Measurements from ENCODE around the gene RCCD1.
"Not testable (repeated sequence)": the region's sequence is repeated elsewhere in the genome, so short reads cannot be mapped to it uniquely, and the experiment has no call there.

RCCD1 gene

DNA sequence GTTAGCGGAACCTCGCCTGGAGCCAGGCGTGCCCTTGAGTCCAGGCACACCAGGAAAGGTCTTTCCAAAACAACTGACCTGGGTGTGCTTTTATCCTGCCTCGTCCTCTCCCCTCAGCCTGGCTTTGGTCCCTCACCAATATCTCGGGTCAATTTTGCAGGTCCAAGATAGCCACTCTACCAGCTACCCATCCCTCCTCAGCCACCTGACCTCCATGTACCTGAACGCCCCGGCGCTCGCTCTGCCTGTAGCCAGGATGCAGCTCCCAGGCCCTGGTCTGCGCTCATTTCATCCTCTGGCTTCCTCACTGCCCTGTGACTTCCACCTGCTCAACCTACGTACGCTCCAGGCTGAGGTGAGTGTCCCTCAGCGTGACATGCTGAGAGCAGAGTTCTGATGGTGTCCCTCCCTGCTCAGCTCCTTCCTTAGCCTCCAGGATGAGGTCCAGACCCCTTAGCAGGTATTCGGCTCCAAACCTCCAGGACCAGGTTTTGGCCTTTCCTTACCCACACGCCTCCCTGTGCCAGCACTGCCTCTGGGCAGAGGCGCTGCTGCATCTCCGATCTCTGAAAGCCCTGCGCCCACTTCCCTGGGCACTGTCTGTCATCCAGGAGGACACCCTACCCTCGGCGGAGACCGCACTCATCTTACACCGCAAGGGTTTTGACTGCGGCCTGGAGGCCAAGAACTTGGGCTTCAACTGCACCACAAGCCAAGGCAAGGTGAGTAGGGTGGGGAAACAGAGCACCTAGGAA is 36.5 kb upstream of the RCCD1 start:
- no peak for DNase-seq (ENCODE audit: low read depth in 2 of 2)

DNA sequence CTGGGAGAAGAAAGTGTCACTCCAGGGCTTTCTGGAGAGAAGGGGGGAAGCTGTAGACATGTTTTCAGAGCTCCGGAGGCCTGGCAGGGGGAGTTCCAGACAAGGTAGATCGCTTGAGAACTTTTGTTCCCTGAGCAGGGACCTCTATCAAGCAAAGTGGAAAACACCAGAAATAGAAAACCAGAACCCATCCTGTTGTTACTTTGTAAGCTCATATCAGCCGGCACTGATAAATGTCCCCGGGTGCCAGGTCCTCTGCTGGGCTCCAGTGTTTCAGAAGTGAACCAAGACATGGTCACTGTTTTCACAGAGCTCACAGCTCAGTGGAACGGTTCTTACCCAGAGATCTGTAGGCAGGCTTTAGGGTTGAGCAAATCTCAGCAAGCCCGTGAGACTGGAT is 35.8 kb upstream of the RCCD1 start:
- no peak for DNase-seq (ENCODE audit: low read depth in 2 of 2)

DNA sequence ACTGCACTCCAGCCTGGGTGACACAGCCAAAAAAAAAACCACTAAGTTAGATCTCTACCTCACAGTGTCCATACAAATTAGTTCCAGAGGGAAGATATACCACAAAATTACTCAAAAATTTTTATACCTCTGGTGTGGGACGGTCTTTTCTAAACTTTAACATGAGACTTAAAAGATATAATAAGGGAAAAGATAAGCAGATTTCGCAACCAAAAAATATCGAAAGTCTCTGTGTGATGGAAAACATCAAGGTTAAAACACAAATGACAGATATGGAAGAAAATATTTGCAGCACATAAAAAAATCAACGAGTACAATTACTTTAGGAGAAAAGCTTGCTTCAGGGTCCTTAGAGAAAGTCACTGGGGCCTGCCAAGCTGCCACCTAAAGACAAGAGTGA is 32.8 kb upstream of the RCCD1 start:
- DNase-seq (ENCODE audit: low read depth in 2 of 2) = no peak

DNA sequence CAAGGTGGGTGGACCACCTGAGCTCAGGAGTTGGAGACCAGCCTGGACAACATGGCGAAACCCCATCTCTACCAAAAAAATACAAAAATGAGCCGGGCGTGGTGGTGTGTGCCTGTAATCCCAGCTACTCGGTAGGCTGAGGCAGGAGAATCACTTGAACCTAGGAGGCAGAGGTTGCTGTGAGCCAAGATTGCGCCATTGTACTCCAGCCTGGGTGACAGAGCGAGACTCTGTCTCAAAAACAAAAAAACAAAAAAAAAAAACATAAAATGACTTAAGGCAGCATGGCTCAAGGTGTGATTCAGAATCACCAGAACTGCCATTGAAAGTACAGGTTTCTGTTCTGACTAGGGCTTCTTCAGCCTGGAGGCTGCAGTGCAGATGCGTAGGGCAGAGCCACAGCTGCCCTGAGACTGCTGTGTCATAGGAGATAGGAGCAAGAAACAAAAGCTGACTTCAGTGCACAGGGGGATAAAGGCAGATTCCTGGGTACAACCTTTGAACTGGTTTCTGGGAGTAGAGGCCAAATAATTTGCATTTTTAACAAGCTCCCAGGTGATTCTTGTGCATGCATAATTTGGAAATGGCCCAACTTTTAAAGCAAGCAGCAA is 31.9 kb upstream of the RCCD1 start:
- peak in 1 of 2 donors; percentile 37 for DNase-seq (ENCODE audit: low read depth in 2 of 2)

DNA sequence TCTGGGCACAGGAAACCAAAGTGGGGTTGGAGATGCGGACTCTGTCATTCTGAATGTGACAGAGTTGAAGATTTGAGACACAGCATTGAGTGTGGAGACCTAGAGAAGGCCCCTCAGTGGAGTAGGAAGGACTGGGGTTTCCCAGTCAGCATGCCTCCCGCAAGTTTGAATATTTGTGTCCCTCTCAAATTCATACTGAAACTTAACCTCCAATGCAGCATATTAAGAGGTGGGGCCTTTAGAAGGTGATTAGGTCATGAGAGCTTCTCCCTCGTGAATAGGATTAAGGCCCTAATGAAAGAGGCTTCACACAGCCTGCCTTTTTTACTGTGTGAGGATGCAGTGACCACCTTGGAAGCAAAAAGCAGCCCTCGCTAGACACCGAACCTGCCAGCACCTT is 30.3 kb upstream of the RCCD1 start:
- no peak for DNase-seq (ENCODE audit: low read depth in 2 of 2)

DNA sequence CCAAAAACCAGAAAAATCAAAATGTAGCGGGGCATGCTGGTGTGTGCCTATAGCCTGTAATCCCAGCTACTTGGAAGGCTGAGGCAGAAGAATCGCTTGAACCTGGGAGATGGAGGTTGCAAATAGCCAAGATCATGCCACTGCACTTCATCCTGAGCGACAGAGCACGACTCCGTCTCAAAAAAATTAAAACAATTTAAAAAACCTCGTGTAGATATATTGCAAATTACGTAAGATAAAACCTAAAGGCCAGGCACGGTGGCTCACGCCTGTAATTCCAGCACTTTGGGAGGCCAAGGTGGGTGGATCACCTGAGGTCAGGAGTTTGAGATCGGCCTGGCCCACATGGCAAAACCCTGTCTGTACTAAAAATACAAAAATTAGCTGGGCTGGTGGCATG is 27.9 kb upstream of the RCCD1 start:
- DNase-seq (ENCODE audit: low read depth in 2 of 2) = not testable (repeated sequence)

DNA sequence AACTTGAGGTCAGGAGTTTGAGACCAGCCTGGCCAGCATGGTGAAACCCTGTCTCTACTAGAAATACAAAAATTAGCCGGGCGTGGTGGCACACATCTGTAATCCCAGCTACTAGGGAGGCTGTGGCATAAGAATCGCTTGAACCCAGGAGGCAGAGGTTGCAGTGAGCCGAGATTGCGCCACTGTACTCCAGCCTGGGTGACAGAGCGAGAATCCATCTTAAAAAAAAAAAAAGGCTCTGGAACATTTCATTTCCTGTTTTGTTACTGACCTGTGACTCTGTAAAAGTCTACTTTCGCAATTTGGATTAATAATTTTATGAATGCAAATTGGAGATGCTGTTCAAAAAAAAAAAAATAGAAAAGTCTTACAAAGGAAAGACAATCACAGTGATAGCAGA is 26.6 kb upstream of the RCCD1 start:
- DNase-seq (ENCODE audit: low read depth in 2 of 2) = not testable (repeated sequence)

DNA sequence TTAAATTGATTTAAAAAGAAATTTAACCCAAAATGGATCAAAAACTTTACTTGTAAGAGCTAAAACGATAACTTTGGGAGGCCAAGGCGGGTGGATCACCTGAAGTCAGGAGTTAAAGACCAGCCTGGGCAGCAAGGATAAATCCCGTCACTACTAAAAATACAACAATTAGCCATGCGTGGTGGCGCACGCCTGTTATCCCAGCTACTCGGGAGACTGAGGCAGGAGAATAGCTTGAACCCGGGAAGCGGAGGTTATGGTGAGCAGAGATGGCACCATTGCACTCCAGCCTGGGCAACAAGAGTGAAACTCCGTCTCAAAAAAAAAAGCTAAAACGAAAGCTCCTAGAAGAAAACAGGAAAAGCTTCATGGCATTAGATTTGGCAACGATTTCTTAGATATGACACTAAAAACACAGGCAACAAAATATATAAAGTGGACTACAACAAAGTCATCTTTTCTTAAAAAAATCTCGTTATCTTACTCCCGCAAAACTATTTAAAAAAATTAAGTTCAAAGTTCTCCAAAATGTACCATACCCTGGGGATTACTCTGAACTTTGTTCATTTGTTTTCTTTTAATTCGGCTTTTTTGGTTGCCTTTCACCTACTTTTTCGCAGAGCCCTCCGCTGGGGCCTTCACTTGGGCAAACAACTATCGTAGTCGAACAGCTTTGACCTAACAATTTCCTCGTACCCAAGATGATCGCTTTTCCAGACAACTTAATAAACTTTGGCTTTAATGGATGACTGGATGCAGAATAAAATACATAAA is 25.3 kb upstream of the RCCD1 start:
- no peak for DNase-seq (ENCODE audit: low read depth in 2 of 2)

DNA sequence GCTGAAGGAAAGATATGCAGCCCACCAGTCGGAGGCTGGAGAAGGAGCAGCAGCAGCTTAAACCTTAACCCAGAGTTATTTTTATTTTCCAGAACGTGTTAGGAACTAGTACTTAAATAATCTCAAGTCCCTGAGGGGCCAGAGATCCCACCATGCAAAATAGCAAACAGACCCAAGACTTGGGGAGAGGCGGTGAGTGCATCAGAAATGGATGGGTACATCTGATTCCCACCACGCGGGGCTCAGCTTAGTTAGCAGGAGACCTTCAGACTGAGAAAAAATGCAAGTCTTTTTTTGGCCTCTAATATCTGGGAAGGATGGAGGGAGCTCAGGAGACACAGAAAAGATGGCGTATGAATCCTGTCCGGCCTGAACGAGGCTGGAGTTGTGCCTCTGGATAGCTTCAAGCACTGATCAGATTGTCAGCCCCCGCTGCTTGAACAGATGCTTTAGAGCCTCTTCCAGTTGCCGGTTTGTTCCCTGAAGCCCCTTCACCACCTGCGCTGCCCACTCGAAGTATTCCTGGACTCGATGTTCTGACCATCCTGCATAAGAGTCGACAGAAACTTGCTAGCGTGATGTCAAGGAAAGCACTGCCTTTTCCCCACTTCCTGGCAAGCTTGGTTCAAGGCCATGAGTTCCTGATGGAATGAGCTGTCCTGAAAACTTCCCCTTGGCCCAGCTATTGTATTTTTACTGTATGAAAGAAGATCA is 23.7 kb upstream of the RCCD1 start:
- DNase-seq (ENCODE audit: low read depth in 2 of 2) = no peak

DNA sequence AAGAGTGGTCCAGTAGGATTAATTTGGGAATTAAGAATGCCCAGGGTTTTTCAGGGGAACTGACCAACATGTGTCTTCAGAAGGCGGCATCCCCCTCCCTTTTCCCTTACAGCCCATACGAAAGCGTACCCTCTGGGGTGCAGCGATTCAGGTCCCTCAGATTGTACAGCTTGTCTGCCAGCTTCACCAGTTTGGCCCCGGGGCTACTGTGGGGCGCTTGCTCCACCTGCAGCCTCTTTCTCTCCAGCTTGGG is 23.2 kb upstream of the RCCD1 start:
- no peak for DNase-seq (ENCODE audit: low read depth in 2 of 2)

DNA sequence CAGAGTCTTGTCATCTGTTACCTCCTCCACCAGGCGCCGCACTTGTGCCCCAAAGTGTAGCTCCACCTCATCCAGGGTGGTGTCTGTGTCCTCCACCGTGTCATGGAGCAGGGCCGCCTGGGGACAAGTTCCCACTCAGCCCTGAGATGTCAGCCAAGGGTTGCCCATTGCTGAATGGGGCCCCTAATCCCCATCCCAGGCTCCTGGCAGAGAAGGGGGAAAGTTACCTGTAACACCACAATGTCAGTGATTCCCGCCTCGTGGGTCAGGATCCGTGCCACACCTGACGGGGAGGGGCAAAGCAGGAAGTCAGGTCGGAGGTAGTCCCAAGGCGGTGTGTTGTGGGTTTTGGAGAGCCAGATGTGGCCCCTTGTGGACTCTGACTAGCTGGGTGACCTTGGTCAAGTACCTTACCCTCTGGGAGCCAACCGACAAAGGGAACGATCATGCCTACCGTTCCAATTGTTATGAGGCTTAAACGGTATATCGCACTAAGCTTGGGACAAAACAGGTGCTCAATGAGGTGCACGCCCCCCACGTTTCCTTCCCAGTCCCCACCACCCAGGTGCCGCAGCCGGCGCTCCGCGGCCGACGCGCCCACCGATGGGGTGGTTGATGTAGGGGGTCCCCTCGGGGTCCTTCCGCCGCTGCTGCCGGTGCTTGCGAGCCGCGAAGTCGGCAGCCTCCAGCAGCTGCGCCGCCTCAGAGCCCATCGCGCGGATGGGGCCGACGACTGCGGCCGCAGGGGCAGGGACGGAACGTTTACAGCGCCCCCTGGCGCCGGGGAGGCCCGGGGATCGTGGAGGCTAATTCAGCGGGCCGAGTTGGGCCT is 22.6 kb upstream of the RCCD1 start, which contains the start of gene HDDC3:
HDDC3 (minus strand) TSS at position 722 of the 832 bp plus-strand sequence; CDS start at position 713, 9 bp downstream.
- peak; percentile 82 to 85 for DNase-seq (ENCODE audit: low read depth in 2 of 2)

DNA sequence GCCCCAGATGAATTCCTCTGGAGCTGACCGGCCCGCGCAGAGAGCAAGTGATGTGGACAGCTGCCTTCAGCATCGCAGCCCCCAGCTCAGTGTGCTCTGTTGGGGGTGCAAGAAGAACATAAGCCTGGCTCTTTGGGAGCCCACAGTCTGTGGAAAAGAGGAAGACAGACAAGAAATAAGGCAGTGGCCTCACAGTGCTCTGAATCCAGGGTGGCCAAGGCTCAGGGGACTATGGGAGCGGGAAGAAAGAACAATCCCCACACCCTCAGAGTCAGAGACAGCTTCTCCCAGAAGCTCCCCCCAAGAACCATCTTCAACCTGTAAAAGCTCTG is 22.1 kb upstream of the RCCD1 start:
- no peak for DNase-seq (ENCODE audit: low read depth in 2 of 2)

DNA sequence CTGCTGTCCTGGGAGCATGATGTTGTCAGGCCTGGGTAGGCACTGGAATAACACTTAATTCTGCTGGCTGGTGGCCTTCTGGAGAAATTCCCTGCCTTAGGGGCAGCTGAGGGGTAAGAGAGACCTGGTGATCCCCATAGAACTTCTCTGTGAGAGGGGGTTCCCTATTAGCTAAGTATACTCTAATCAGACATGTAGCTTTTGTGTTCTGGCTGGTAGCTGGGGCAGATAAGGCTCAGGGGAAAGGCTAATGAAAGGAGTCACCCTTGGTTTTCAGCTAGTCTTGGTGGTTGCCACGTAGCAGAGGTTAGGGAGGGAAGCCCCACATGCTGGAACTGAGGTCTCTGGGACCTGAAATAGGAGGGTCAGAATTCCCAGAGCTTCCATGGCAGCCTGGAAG is 21.4 kb upstream of the RCCD1 start:
- DNase-seq (ENCODE audit: low read depth in 2 of 2) = no peak

DNA sequence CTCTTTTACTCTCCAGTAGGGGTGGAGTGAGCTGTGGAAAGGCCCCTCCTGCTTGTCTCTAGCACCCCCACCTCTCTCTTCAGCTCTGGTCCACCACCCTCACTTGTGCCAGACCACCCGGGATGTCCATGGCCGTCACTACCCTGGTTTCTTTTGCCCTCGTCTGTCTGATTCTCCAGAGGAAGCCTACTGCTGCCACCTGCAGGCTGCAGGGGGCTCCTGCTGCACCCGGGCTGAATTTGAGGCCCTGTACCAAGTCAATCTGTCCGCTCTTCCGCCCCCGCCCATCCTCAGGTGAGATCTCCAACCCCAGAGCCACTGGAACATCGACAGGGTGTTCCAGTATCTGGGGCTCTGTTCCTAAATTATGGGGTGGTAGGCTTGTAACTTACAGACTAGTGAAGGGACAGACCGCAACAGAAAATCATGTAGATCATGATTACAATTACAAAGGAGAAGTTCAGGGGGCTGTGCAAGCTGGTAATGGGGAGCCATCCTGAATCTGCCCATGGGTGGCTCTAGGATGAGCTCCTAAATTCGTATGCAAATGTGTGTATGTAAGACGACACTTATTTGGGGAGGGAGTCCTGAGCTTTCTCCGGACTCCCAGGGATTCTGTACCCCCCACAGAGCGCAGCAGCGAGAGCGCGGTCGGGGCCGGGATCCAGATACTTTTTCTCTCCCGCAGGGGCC is 20.3 kb upstream of the RCCD1 start:
- peak; percentile 77 to 87 for DNase-seq (ENCODE audit: low read depth in 2 of 2)

DNA sequence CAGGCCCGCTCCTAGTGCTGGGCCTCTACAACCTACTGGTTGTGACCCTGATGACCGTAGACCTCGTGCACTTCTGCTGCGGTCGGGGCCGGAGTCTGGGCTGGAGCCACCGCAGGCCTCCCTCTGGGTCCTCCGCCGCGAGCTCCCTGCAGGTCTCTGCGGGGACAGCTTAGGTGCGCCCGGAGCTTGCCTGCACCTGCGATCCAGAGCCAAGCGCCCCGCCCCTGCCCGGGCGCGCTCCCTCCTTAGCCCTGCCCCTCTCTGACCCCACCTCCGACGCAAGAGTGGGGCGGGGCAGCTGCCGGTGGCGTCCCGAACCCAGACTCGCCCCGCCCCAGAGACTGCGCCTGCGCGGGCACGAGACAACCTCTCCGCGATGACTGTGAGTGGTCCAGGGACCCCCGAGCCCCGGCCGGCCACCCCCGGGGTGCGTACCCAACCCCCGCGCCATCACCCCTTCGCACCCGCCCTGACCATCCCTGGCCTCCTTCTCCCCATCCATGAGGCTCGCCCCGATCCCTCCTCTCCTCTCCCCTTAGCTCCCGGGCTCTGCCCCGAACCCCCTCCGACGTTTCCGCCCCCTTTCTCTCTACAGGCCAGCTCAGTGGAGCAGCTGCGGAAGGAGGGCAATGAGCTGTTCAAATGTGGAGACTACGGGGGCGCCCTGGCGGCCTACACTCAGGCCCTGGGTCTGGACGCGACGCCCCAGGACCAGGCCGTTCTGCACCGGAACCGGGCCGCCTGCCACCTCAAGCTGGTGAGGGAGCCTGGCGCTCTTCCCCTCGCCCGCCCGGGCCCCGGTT is 19.5 kb upstream of the RCCD1 start, which contains the start of gene UNC45A:
UNC45A (plus strand) TSS at position 337 of the 803 bp plus-strand sequence; CDS start at position 377, 40 bp downstream.
- peak; percentile 90 to 94 for DNase-seq (ENCODE audit: low read depth in 2 of 2)

DNA sequence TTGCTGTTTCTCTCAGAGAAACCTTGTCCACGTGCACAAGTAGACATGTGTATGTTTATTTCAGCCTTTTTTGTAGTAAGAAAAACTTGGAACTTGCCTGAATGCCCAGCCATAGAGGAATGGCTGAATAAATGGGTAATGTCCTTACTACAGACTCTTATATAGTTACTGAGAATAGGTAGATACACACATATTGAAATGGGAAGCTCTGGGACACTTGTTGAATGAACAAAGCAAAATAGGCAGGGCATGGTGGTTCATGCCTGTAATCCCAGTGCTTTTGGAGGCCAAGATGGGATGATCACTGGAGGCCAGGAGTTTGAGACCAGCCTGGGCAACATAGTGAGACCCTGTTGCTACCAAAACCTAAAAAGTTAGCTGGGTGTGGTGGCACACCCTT is 17.9 kb upstream of the RCCD1 start:
- no peak for DNase-seq (ENCODE audit: low read depth in 2 of 2)

DNA sequence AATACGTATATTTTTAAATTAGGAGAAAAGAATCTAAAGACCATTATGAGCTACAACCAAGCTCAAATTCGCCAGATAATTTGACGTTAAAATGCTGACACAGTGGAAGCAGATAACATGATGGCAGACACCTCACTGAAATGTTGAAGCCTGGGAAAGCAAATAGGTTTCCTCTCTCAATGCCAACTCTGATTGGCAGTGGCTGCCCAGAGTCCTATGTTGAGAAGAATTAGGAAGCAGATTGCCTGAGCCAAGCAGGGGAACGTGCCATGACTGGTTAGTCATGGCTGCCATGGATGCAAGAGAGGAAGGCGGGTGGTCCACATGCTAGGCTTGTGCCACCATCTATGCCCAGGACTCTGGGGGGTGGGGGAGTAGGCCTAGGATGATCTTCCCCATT is 16.4 kb upstream of the RCCD1 start:
- no peak for DNase-seq (ENCODE audit: low read depth in 2 of 2)

DNA sequence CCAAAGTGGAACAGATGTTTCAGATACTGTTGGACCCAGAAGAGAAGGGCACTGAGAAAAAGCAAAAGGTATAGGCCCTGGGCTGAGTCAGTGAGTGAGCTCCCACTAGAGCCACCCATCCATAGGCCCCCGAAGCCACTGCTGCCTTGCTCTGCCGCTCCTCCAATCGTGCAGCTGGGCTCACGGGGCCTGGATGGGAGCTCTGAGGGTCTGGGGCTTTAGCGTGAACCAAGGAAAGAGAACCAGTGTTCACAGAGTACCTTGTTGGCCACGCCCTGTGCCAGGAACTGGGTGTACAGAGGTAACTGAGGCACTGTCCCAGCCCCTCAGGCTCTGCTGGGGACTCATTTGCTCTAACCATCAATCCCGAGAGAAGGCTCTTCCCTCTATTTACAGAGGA is 14.9 kb upstream of the RCCD1 start:
- no peak for DNase-seq (ENCODE audit: low read depth in 2 of 2)

DNA sequence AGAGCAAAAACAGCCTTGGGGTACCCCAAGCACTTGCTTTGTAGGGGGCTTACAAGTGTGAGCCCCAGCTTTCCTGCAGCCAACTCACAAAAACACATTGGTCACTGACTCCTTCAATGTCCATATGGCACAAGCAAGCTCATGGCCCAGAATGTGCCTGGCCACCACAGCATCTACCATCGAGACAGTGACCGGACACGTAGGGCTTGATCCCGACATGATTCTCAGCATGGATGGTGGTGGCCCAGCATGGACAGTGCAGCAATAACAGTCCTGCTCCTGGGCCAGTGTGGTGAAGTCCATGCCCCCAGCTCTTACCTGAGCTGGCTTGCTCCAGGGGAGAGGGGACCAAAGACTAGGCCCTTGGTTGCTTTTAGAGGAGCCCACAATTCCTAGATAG is 13.6 kb upstream of the RCCD1 start:
- no peak for DNase-seq (ENCODE audit: low read depth in 2 of 2)
